T-helper 1 cell treated with Interleukin-12 subunit alpha and Interleukin-12 subunit beta and Interleukin-4 antibody, amounts not matched to agents 30 μg/mL and 1 μg/mL, for 36 hours (primary cell): Measurements from ENCODE around the gene JMJD1C.

Experiments used
- H3K27ac Mint-ChIP-seq: one replicate; pipeline ENCODE4 v1.8.0; 2021; ENCODE audit warnings: mild to moderate bottlenecking, mixed read lengths
- H3K27me3 Mint-ChIP-seq: one replicate; pipeline ENCODE4 v1.8.0; 2021; ENCODE audit warnings: low read depth, mixed read lengths
- H3K36me3 Mint-ChIP-seq: one replicate; pipeline ENCODE4 v1.8.0; 2021; ENCODE audit warnings: low read depth, mixed read lengths
- H3K4me1 Mint-ChIP-seq: one replicate; pipeline ENCODE4 v1.8.0; 2021; ENCODE audit warnings: low read depth, mixed read lengths
- H3K4me3 Mint-ChIP-seq: one replicate; pipeline ENCODE4 v1.8.0; 2021; ENCODE audit warnings: mild to moderate bottlenecking, moderate library complexity, mixed read lengths
- H3K9me3 Mint-ChIP-seq: one replicate; pipeline ENCODE4 v1.8.0; 2021; ENCODE audit warnings: mixed read lengths

JMJD1C gene

DNA sequence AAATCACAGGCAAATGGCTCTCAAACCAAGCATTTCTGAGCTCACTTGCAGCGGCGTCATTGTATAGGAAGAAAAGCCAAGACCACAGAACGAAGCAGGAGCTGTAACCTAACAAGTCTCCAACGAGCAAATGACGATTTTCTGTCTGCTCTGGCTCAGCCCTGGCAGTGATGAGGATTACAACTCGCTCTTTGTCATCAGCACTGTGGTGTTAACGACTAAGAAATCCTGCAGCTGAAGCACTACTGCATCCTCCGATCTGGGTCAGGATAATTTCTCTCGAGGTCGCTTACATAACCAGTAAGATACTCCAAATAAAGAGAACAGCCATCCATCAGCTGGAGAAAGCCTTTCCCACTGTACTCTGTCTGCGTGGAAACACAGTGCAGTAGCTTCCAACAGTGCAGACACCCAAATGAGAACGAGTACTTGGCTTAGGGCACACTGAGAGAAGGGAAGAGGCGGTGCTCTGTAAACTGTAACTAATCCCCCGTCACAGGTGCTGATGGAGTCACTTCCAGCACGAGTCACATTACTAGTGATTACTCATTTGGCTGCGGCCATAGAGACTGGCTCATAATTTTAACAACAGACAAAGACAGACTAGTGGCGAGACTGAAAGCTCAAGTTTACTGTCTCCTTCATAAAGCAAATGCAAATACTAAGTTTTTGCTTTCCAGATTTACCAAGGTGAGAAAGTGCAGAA, 196.8 kb downstream of the JMJD1C start:
- peaks cover 15% of the 10 kb centered on the region for H3K4me1 Mint-ChIP-seq
- H3K27ac Mint-ChIP-seq = peak overlapping the region; percentile 100
- peaks cover 5% of the 10 kb centered on the region for H3K36me3 Mint-ChIP-seq
- H3K9me3 Mint-ChIP-seq = no peaks in the 10 kb centered on the region
- peak overlapping the region; percentile 98 for H3K4me3 Mint-ChIP-seq
- H3K27me3 Mint-ChIP-seq = no peaks in the 10 kb centered on the region

DNA sequence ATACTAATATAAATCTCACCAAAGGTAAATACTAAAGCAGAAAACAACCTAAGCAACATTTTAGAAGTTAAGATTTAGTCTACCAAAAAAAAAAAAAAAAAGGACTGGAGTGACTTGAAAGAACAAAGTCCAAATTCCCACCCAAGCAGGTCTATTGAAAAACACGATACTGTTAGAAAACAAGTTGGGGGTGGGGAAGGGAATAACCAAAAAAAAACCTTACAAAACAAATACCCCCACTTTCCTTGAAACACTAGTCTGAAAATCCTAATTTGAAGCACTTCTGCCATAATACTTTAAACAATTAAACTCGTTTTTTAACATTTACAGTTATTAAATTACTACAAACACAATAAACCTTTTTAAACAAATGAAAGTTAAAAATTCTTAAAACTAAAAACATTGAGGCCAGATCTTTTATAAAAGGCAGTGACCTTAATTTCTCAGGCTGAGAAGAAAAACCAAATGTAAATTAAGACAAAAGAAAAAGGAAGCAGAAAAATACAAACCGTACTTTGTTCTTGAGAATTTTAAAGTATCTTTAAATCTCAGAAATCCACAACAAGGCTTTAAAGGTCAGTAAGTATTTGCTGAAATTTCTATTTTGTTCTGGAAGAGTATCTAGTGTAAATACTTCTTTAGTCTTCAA, 197.5 kb downstream of the JMJD1C start:
- Mint-ChIP-seq H3K4me1 (peaks cover 11% of the 10 kb centered on the region), H3K27me3 (no peaks in the 10 kb centered on the region), H3K27ac (peak overlapping the region; percentile 100), H3K4me3 (peak overlapping the region; percentile 98), H3K36me3 (peaks cover 5% of the 10 kb centered on the region), H3K9me3 (no peaks in the 10 kb centered on the region)

DNA sequence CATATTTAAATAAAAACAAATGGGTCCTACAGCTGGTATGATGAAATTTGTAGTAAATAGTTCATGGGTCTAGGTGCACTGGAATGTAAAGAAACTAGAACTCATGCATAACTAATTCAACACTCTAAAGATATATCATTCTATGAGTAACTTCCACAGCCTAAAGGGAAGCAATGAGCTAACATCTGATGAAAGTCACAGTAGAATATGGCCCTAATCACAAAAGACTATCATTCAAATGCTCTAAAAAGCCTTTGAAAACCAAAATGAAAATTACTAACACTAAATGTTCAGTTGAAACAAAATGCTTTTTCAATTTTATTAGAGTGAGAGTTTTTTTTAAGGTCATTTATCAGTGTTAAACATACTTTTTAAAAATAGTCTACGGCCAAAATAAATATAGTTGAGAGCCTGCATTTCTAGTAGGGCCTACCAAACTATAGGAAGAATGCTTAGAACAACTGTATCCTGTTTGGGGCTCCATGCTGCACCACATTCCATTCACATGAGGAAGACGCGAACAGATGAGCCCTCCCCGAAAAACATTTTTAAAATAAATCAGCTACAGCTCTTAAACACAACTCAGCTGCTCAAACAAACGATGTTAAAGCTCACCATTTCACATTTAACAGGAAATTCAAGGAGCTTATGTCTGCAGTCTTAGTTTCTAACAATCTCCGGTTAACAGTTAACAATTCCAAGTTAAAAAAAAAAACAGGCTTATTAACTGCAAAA, 198.2 kb downstream of the JMJD1C start:
- Mint-ChIP-seq H3K4me3 (peak overlapping the region; percentile 98), H3K36me3 (peaks cover 8% of the 10 kb centered on the region), H3K27ac (peak overlapping the region; percentile 100), H3K9me3 (no peaks in the 10 kb centered on the region), H3K27me3 (no peaks in the 10 kb centered on the region), H3K4me1 (peaks cover 15% of the 10 kb centered on the region)

DNA sequence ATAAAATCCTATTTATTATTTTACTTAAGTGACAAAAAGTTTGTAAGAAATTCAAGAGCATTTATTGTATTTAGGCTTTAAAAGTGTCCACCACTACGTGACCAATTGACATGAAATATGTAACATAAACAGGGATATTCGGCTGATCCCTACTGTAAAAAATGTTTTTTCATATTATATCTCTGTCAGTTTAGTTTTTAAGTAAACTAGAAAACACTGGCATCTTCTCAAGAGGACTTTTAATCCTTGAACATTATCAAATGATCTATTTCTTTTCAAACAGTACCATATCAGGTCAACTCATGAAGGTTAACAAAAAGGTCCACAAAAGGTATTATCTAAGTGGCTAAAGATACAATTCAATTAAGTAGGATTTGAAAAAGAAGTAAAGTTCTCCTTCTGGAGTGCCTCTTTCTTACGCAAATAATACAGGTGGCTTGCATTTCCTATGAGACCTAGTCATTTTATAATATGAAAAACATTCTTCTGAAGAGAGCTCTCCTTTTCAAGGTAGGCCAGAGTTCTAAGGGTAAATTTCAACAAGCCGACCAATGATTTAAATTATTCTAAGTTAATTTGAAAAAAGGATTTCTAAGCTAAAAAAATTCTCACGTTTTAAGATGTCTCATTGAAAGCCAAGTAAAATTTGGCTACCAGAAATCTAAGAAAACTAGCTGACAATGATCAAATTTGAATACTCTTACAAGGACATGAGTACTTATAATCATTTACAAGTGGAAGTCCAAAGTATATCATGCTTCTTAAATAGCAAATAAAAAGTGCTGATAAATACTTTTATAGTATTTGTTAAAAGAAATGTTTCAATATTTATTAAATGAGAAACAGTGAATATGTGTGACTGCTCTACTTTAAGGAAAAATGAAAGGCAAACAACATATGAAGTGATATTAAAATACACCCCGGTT, 199.1 kb downstream of the JMJD1C start:
- Mint-ChIP-seq H3K36me3 (peaks cover 11% of the 10 kb centered on the region), H3K4me3 (peak overlapping the region; percentile 82), H3K9me3 (no peaks in the 10 kb centered on the region), H3K27ac (peak overlapping the region; percentile 73), H3K27me3 (no peaks in the 10 kb centered on the region), H3K4me1 (peaks cover 21% of the 10 kb centered on the region)

DNA sequence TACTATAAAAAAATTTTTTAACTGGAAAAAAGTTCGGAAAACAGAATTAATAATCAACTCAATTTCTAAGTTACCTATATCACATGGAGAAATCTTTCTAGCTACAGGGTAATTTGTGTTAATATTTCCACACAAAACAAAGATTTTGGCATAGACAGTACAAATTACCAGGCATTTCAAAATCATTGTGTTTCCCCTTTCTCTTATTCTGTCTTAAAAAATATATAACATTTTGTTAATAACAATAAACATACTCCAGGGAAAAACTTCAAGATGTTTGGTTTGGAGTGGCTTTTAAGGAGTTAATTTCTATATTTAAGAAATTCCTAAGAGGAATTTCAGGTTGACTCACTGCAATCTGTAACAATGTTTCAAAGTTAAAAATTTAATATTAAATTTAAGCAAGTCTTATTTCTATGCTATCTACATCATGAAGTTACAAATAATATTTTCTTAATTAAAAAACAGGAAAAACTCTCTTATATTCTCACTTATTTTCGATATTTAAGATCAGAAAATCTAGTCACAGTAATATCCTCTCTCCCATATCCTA, 200.0 kb downstream of the JMJD1C start:
- Mint-ChIP-seq H3K36me3 (peaks cover 19% of the 10 kb centered on the region), H3K9me3 (no peaks in the 10 kb centered on the region), H3K27ac (peak overlapping the region; percentile 88), H3K27me3 (no peaks in the 10 kb centered on the region), H3K4me1 (peaks cover 30% of the 10 kb centered on the region), H3K4me3 (peak overlapping the region; percentile 95)

DNA sequence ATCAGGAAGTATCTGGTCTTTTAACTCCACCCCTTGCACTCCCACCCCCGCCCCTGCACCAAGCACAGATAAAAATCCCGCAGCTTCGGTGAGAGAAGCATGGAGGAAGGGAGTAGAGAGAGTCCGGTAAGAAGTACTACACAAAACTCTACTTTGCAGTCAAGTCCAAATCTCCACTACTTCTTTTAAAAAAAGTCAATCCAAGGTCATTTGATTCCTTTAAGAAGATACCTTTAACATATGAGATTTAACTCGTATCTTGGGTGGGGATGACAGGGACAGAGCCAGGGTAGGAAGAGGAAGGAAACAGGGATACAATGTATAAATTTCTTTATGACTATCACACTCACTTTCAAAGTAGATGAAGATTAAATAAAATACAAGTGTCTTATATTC, 200.6 kb downstream of the JMJD1C start:
- peak overlapping the region; percentile 88 for H3K27ac Mint-ChIP-seq

DNA sequence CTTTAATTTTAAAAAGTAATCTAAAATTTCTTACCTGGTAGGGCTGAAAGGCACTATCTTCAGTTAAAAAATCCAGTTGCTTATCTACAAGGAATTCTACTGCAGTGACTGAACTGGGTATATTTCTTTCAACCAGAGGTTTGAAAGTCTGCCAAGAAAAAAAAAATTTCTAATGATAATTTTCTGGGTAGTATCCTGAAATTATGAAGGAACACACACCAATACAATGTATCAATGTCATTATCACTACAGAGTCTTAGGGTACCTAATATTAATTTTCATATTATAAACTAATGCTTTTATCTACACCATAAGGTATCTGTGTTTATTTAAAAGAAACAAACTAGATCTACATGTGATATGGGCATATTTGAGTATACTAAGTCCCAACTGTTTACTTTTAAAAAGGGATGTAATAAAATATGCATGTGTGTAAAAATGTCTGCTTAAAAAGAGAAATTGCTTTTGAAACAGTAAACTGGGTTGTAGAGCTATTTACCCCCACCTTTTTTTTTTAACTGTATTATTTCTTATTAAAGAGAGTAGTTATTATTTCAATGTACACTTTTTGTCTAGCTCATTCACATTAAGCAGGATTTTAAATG, 201.1 kb downstream of the JMJD1C start:
- Mint-ChIP-seq H3K9me3 (no peaks in the 10 kb centered on the region), H3K4me3 (peak overlapping the region; percentile 95), H3K36me3 (peaks cover 20% of the 10 kb centered on the region), H3K4me1 (peaks cover 28% of the 10 kb centered on the region), H3K27me3 (no peaks in the 10 kb centered on the region), H3K27ac (peak overlapping the region; percentile 88)

More for the DNA sequence above, 200.6 kb downstream of the JMJD1C start:
- Mint-ChIP-seq H3K36me3 (peaks cover 19% of the 10 kb centered on the region), H3K9me3 (no peaks in the 10 kb centered on the region), H3K27me3 (no peaks in the 10 kb centered on the region), H3K4me1 (peaks cover 26% of the 10 kb centered on the region), H3K4me3 (peak overlapping the region; percentile 95)

DNA sequence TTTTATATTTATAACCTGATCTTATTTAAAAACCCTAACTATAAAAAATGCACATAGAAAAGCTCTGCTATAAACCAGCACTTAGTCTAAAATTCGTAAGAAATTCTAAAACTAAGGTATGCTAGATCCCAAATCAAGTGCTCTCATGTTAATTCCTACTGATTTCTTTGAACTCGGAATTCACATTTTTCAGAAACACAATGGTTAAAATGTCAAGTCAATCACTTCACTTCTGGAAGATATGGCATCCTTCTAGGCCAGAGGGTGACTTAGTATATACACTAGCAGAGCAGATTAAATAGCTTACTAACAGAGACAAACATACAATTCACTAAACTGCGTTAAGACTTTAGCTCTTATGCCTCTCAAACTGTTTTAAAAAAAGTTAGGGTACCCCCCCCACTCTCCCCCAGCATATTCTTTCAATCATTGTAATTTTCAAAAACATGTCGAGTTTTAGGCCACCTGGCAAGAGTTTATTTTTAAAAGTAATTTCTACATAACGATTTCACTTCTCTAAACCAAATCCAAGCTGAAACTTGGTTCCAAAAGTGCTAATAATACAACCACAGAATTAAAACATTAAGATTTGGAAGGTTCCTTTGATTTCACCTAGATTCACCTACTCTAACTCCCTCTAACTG, 203.2 kb downstream of the JMJD1C start:
- H3K9me3 Mint-ChIP-seq = no peaks in the 10 kb centered on the region
- peaks cover 26% of the 10 kb centered on the region for H3K36me3 Mint-ChIP-seq
- H3K27me3 Mint-ChIP-seq = no peaks in the 10 kb centered on the region
- peaks cover 50% of the 10 kb centered on the region for H3K4me1 Mint-ChIP-seq
- peak overlapping the region; percentile 34 for H3K4me3 Mint-ChIP-seq
- H3K27ac Mint-ChIP-seq = no peak overlapping the region

DNA sequence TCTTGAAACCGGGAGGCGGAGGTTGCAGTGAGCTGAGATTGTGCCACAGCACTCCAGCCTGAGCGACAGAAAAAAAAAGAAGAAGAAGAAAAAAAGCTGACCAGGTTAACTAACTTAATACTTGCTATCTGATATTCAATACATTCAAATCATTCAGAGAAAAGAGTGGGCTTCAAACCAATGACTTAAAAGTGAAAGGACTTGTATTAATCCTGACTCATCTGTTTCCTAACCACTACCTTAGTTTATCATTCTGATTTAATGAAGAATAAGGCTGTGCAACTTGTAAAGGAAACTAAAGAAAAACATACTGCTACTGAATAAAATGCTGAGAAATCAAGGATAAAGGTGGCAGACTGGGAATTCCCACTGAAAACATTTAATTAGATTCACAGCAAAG, 204.3 kb downstream of the JMJD1C start:
- Mint-ChIP-seq H3K36me3 (peaks cover 28% of the 10 kb centered on the region), H3K27me3 (no peaks in the 10 kb centered on the region), H3K27ac (peak overlapping the region; percentile 15), H3K9me3 (no peaks in the 10 kb centered on the region), H3K4me3 (peak overlapping the region; percentile 40), H3K4me1 (peaks cover 52% of the 10 kb centered on the region)

DNA sequence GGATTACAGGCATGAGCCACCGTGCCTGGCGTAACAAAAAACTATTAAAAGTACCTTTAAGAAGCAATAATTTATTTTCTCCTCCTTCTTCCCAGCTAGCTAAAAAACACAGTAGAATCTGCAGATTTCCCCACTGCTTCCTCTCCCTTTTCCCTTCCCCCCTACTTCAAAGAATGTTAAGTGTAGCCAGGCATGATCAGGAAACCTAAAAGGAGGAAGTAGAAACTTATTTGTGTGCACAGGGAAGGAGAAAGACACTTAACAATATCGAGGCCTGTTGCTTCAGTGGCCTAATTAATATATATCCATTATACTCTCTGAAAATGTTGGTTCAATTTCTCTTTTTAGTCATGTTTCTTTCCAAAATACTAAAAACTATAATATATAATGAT, 204.9 kb downstream of the JMJD1C start:
- Mint-ChIP-seq H3K4me3 (peak overlapping the region; percentile 32), H3K27ac (no peak overlapping the region), H3K9me3 (no peaks in the 10 kb centered on the region), H3K36me3 (peaks cover 30% of the 10 kb centered on the region), H3K4me1 (peaks cover 56% of the 10 kb centered on the region), H3K27me3 (no peaks in the 10 kb centered on the region)

DNA sequence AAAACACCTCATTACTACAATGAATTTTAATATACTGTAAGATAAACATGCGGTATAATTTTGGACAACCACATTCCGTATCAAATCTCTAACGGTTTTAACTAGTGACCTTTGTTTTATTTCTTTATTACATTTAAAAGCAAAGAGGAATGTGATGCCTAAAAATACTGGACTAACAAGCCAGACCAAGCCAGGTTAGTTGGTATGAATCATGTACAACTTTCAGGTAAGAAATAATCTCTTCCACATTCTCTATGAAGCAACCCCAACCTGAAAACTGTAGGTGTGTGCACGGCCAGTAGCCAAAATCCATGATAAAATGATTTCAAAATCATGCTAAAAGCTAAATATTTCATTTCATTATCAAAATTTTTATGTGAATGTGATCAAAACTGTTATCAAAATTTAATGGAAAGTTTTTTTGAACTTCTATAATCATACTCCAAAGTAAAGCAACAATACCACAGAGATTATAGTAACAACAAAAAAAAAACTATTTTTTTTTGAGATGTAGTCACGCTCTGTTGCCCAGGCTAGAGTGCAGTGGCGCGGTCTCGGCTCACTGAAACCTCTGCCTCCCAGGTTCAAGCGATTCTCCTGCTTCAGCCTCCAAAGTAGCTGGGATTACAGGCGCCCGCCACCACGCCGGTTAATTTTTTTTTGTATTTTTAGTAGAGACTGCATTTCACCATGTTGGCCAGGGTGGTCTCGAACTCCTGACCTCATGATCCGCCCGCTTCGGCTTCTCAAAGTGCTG, 205.5 kb downstream of the JMJD1C start:
- Mint-ChIP-seq H3K36me3 (peaks cover 30% of the 10 kb centered on the region), H3K27me3 (no peaks in the 10 kb centered on the region), H3K9me3 (no peaks in the 10 kb centered on the region), H3K4me3 (no peak overlapping the region), H3K27ac (no peak overlapping the region), H3K4me1 (peaks cover 57% of the 10 kb centered on the region)

DNA sequence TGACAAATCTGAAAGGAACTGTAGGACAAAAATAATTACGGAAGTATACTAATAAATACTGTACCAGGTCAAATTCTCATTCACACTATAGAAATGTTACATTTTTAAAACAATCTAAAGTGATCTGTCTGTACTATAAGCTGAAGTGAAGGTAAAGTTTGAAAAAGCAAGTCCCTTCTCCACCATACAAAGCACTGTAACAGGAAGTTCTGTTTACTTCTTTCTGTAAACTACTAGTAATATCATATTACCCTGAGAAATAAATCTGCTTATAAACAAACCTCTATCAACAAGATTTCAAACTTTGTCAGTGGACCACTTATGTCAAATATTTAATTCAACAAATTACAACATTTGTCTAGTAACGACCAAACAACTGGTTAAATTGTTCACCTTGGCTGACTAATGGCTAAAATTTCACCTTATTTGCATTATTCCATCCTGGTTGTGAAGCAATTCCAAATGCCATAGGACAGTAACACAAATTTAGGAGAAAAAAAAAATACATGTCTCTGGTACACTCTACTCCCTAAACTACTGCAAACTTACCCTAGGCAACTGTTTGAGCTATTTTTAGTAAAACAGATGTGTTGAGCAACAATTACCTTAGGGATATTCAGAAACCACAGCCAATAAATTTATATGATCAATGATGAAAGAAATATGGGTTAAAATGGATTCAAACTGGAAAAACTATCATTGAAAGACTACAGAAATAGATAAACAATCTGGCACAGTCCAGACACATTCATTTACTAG, 206.7 kb downstream of the JMJD1C start:
- Mint-ChIP-seq H3K27me3 (no peaks in the 10 kb centered on the region), H3K27ac (peak overlapping the region; percentile 5), H3K4me1 (peaks cover 62% of the 10 kb centered on the region), H3K4me3 (no peak overlapping the region), H3K36me3 (peaks cover 35% of the 10 kb centered on the region), H3K9me3 (no peaks in the 10 kb centered on the region)
